GM12875 (cell line): Measurements from ENCODE around the gene ST6GAL1.
"Not testable (repeated sequence)": the region's sequence is repeated elsewhere in the genome, so short reads cannot be mapped to it uniquely, and the experiment has no call there.

Experiments used
- H3K4me3 ChIP-seq: one replicate; pipeline ENCODE4 v1.5.1; 2011; ENCODE audit warnings: low read depth, low read length, control low read depth
- TF ChIP-seq, protein P1 (sequence below): IDR thresholded peaks from 2 replicates; pipeline ENCODE4 v1.5.1; 2011; ENCODE audit warnings: low read depth, mild to moderate bottlenecking, control low read depth, inconsistent platforms, low read length, moderate library complexity, borderline replicate concordance; ENCODE audit not compliant: insufficient read depth

The ST6GAL1 gene

DNA sequence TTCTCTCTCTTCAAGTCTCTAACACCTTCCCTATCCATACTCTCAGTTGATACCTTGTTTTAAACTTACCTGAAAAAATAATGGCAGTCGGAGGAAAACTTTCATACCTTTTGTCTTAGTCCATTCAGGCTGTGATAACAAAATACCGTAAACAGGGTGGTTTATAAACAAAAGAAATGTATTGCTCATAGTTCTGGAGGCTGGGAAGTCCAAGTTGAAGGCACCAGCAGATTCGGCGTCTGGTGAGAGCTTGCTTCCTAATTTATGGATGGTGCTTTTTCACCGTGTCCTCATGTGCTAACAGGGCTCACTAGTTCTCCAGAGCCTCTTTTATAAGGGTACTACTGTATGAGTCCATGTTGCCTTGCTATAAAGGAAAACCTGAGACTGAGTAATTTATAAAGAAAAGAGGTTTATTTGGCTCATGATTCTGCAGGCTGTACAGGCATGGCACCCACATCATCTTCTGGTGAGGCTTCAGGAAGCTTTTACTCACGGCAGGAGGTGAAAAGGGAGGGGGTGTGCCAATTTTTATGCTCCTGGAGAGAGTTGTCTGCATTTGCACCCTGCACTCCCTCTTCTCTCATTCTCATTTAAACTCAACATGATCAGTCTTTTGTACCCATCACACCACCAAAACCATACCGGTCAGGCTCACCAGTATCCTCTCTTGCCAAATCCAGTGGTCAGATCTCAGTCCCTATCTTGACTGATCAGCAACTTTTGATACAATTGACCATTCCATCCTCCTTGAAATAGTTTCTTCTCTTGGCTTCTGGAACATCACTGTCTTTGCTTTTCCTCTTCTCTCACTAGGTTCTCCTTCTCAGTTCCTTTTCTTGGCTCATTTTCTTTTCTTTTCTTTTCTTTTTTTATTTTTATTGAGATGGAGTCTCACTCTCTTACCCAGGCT, 21.6 kb downstream of the ST6GAL1 start:
- no peak overlapping the region for H3K4me3 ChIP-seq
- TF ChIP-seq, protein P1, sequence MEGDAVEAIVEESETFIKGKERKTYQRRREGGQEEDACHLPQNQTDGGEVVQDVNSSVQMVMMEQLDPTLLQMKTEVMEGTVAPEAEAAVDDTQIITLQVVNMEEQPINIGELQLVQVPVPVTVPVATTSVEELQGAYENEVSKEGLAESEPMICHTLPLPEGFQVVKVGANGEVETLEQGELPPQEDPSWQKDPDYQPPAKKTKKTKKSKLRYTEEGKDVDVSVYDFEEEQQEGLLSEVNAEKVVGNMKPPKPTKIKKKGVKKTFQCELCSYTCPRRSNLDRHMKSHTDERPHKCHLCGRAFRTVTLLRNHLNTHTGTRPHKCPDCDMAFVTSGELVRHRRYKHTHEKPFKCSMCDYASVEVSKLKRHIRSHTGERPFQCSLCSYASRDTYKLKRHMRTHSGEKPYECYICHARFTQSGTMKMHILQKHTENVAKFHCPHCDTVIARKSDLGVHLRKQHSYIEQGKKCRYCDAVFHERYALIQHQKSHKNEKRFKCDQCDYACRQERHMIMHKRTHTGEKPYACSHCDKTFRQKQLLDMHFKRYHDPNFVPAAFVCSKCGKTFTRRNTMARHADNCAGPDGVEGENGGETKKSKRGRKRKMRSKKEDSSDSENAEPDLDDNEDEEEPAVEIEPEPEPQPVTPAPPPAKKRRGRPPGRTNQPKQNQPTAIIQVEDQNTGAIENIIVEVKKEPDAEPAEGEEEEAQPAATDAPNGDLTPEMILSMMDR = no peak

DNA sequence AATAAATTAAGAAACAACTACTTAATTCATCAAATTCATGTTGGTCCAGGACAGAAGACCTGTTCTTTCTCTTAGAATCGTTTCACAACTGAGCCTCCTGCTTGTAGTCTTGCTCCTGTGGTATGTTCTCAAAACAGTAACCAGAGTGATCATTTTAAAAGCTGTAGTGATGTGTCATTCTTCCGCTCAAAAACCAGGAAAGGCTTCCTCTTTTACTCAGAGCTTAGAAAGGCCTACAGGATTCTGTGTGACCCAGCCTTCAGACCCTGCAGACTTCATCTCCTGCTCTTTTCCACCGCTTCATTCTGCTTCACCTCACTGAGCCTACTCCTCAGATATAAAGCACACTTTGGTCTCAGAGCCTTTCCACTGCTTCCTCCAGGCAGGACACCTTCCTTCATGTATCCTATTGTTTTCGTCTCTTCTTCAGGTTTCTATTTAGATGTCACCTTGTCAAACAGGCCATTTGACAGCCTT, 22.7 kb downstream of the ST6GAL1 start:
- TF ChIP-seq, protein P1 = no peak
- no peak overlapping the region for H3K4me3 ChIP-seq

DNA sequence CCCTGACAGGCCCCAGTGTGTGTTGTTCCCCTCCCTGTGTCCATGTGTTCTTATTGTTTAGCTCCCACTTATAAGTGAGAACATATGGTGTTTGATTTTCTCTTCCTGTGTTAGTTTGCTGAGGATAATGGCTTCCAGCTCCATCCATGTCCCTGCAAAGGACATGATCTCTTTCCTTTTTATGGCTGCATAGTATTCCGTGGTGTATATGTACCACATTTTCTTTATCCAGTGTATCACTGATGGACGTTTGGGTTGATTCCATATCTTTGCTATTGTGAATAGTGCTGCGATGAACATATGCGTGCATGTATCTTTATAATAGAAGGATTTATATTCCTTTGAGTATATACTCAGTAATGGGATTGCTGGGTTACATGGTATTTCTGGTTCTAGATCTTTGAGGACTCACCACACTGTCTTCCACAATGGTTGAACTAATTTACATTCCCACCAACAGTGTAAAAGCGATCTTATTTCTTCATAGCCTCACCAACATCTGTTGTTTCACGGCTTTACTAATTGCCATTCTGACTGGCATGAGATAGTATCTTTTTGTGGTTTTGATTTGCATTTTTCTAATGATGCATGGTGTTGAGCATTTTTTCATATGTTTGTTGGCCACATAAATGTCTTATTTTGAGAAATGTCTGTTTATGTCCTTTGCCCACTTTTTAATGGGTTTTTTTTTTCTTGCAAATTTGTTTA, 23.8 kb downstream of the ST6GAL1 start:
- H3K4me3 ChIP-seq = not testable (repeated sequence)

DNA sequence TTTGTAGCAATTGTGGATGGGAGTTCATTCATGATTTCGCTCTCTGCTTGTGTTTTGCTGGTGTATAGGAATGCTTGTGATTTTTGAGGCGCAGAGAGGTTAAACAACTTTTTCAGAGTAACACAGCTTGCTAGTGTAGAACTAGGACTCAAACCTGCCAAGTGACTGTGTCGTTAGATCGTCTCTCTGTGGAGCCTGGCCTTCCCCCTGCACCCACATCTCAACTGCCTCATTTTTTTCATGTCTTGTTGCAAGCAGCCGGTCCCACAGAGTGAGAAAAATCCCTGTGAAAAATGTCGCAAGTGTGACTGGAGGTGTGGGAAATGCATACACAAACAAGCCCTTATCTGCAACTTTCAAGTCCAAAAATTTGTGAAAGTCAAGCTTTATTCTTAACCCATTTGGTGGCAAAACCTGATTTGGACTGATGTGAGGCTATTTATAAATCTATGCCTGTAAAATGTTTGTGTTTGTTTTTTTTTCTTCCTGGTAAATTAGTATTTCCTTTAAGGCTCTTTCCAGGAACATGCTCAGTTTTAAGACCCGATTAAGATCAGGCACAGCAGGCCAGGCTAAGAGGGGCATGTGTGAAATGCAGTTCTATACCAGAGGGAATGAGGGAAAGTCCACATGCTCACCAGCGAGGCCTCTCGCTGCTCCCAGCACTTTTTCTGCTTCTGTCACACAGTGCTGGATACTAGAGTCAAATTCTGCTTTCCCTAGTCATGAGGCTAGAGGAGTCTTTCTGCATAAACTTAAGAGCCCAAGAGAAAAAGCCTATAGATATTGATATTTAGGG, 25.8 kb downstream of the ST6GAL1 start:
- TF ChIP-seq, protein P1 = no peak
- no peak overlapping the region for H3K4me3 ChIP-seq

DNA sequence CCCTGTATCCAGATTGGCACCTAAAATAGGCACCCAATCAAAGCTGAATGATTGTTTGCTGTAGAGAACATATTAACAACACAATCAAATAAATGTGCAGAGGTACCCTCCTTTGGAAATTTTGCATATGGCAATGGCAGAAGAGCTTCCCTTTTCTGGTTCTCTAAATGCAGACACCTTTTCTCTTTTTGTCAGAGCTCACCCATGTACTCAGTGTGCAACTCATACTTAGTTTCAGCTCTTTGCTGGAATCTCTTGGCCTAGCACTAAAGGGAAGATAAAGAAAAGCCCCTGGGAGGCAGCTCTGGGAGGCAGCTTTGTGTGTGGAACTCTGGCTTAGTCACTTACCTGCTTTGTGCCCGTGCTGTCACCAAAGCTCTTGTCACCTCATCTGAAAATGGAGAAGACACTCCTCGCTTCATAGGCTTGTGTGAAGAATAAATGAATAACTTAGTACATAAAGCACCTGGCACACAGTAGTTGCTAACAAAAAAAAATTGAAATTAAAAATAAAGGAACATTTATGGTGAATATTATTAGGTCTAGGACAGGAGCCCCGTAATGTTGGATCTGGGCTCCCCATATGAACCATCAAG, 28.8 kb downstream of the ST6GAL1 start:
- TF ChIP-seq, protein P1 = no peak
- H3K4me3 ChIP-seq = no peak overlapping the region

DNA sequence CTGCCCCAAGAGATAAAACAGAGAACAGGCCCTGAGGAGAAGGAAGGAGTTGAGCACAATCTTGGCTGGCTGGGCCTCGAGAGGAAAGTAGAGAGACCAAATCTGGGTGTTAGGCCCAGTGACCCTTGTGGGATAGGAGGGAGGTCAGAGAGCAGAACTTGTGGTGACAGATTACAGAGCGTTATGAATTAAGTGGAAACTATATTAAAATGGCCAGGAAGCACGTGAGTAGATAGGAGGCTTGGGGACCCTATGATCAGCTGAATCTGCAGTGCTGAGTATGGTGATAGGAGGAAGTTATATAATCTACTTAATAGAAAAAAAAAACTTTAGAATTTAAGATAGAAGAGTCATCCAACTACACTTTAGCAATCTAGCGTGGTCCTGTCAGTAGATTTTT, 30.0 kb downstream of the ST6GAL1 start:
- H3K4me3 ChIP-seq = no peak overlapping the region
- TF ChIP-seq, protein P1 = no peak

DNA sequence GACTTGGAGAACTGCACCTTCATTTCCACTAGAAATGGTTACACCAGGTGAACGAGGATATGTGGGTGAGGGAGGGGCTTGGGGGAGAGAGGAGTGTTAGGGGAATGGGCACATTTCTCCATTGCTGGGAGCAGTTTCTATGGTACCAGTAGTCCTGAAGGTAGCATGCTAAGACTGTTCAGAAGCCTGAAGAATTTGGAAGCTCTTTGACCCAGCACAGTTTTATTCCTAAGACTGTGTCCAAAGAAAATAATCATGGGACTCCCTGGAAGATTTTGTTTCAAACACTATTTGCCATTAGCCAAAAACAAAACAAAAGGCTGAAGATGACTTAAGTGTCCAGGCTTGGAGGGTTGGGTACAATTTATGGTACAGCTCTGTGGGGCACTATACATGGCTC, 32.1 kb downstream of the ST6GAL1 start:
- TF ChIP-seq, protein P1 = no peak
- no peak overlapping the region for H3K4me3 ChIP-seq
